Retinal pigment epithelial cell (primary cell): ENCODE measurements around the gene NMT1.

Source experiments
- DNase-seq: peaks from one replicate; pipeline ENCODE4 v3.0.0-alpha.2; 2010; ENCODE audit warnings: low read depth
- H3K4me3 ChIP-seq: 2 replicates; pipeline ENCODE4 v1.5.1; 2011; ENCODE audit warnings: mild to moderate bottlenecking, low read length, control low read depth, moderate library complexity
- CTCF ChIP-seq: conservative IDR thresholded peaks from 2 replicates; pipeline ENCODE4 v1.5.1; 2011; ENCODE audit warnings: low read depth, low read length, control low read depth, inconsistent platforms

NMT1 gene

GRCh38 chr17:45110676-45111611 lies 49.8 kb downstream of the NMT1 start:
- TF ChIP-seq CTCF: peak; percentile 49
- peak; percentile 89 for DNase-seq
- no peak overlapping the region for H3K4me3 ChIP-seq

GRCh38 chr17:45111850-45112249 lies 50.7 kb downstream of the NMT1 start:
- no peak overlapping the region for H3K4me3 ChIP-seq
- TF ChIP-seq CTCF: no peak
- no peak for DNase-seq

- H3K4me3 ChIP-seq: no peak overlapping the region
- no peak for TF ChIP-seq CTCF
- no peak for DNase-seq
Observed at GRCh38 chr17:45112559-45113423, 51.7 kb downstream of the NMT1 start.

- TF ChIP-seq CTCF: no peak
- DNase-seq: no peak
Observed at GRCh38 chr17:45113424-45113754, 52.3 kb downstream of the NMT1 start.

GRCh38 chr17:45114117-45114932 lies 53.2 kb downstream of the NMT1 start:
- no peak for DNase-seq
- H3K4me3 ChIP-seq: no peak overlapping the region
- no peak for TF ChIP-seq CTCF

More at GRCh38 chr17:45113424-45113754, 52.3 kb downstream of the NMT1 start:
- H3K4me3 ChIP-seq: no peak overlapping the region

DNA sequence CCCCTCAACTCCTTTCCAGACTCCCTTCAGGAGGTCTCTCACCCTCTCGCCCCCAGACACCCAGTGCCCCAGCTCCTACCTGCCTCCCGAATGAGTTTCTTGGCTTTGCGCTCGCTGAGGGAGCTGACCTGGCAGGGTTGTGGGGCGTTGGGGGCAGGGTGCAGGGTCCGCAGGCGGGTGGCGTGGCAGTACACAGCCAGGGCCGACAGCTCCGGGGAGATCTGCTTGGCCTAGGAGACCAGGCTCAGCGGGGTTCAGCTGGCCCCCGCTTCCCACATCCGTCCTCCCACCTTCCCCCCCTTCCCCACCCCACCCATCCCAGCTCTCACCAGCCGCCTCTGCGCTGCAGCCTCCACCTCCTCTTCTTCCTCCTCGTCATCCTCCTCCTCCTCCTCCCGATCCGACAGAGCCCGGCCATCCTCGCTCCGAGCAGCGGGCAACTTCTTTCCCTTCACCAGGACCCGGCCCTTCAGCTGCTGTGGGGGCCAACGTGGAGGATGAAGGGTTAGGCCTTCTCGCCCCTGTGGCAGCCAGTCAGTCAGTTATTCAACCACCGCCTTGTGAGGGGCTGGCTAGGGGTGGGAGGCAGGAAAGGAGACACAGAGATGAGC lies 54.0 kb downstream of the NMT1 start:
- H3K4me3 ChIP-seq: no peak overlapping the region
- no peak for TF ChIP-seq CTCF
- DNase-seq: no peak
